DOHH2 (cell line): ENCODE results near the gene ZNF462.

Experiments used
- H3F3A ChIP-seq: fragments of 200-600 bp; sonication (generic), shearing (Covaris generic); 2 replicates; pipeline ENCODE4 v1.6.0; 2016; ENCODE audit warnings: antibody characterized with exemption, mild to moderate bottlenecking; ENCODE audit not compliant: control insufficient read depth, insufficient read depth
- H3K27ac ChIP-seq: fragments of 200-600 bp; sonication (generic); 2 replicates; pipeline ENCODE4 v1.5.1; 2014; ENCODE audit warnings: low read depth, mild to moderate bottlenecking, low read length, moderate library complexity
- H3K27me3 ChIP-seq: fragments of 200-600 bp; sonication (generic); 2 replicates; pipeline ENCODE4 v1.6.1; 2014; ENCODE audit warnings: mild to moderate bottlenecking, low read length, mixed read lengths; ENCODE audit not compliant: control insufficient read depth
- H3K36me3 ChIP-seq: fragments of 200-600 bp; sonication (generic); 2 replicates; pipeline ENCODE4 v1.6.1; 2014; ENCODE audit warnings: mild to moderate bottlenecking, low read length, moderate library complexity, mixed read lengths; ENCODE audit not compliant: control insufficient read depth
- H3K4me1 ChIP-seq: fragments of 200-600 bp; sonication (generic); 2 replicates; pipeline ENCODE4 v1.6.1; 2014; ENCODE audit warnings: mild to moderate bottlenecking, low read length, mixed read lengths; ENCODE audit not compliant: control insufficient read depth
- H3K4me2 ChIP-seq: fragments of 200-600 bp; sonication (generic); 2 replicates; pipeline ENCODE4 v1.6.0; 2014; ENCODE audit warnings: mild to moderate bottlenecking, low read length, moderate library complexity
- H3K4me3 ChIP-seq: fragments of 200-600 bp; sonication (generic); 2 replicates; pipeline ENCODE4 v1.5.1; 2014; ENCODE audit warnings: mild to moderate bottlenecking, low read length, mixed read lengths
- H3K79me2 ChIP-seq: fragments of 200-600 bp; sonication (generic); 2 replicates; pipeline ENCODE4 v1.6.1; 2014; ENCODE audit warnings: mild to moderate bottlenecking, low read length, mixed read lengths; ENCODE audit not compliant: control insufficient read depth
- H3K9me2 ChIP-seq: fragments of 200-600 bp; sonication (generic); replicated peaks from 2 replicates; pipeline ENCODE4 v1.6.1; 2014; ENCODE audit warnings: mild to moderate bottlenecking, low read length, mixed read lengths; ENCODE audit not compliant: control insufficient read depth
- H3K9me3 ChIP-seq: fragments of 200-600 bp; sonication (generic); 2 replicates; pipeline ENCODE4 v1.6.1; 2014; ENCODE audit warnings: antibody characterized with exemption, low read length, mixed read lengths; ENCODE audit not compliant: control insufficient read depth, insufficient read depth
- H4K20me1 ChIP-seq: fragments of 200-600 bp; sonication (generic); 2 replicates; pipeline ENCODE4 v1.6.0; 2014; ENCODE audit warnings: low read depth, mild to moderate bottlenecking, antibody characterized with exemption, low read length, moderate library complexity; ENCODE audit not compliant: control insufficient read depth, insufficient read depth
- CTCF ChIP-seq: fragments of 200-600 bp; sonication (generic); IDR thresholded peaks from one replicate; pipeline ENCODE4 v1.5.1; 2014; ENCODE audit warnings: antibody characterized with exemption, mild to moderate bottlenecking, low read depth, low read length; ENCODE audit not compliant: poor library complexity, severe bottlenecking
- EZH2phosphoT487 ChIP-seq: fragments of 200-600 bp; sonication (generic); IDR thresholded peaks from 2 replicates; pipeline ENCODE4 v1.6.1; 2017; ENCODE audit warnings: borderline replicate concordance, mild to moderate bottlenecking, antibody characterized with exemption, low read length, moderate library complexity, mixed read lengths

The ZNF462 gene

DNA sequence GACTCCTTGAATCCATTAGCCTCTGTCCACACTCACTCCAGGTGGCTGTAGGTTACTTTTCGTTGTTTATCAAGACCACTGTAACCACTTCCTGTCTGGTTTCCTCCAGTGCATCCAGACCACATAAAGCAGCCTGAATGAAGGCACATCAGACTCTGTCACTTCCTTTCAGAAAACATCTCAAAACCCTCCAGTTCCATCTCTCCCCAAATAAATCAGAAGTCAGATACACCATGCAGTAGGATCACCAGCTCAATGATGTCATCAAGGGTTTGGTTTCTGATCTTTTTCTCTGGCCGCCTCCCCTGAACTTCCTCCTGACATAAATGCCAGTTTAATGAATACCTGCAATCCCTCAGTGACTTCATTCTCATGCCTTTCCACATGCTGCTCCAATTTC, 161.2 kb downstream of the ZNF462 start:
- Histone ChIP-seq H4K20me1 (no peaks in the 10 kb centered on the region), H3K4me1 (peaks cover 43% of the 10 kb centered on the region), H3K27ac (peak overlapping the region; percentile 42), H3F3A (0 out of 2 replicates have a peak, but pooled peaks cover 3% of the 10 kb centered on the region), H3K9me3 (no peaks in the 10 kb centered on the region), H3K79me2 (no peaks in the 10 kb centered on the region), H3K36me3 (no peaks in the 10 kb centered on the region), H3K9me2 (no peaks in the 10 kb centered on the region), H3K4me2 (peak overlapping the region; percentile 55), H3K27me3 (no peaks in the 10 kb centered on the region), H3K4me3 (peak overlapping the region; percentile 45)
- no peak for TF ChIP-seq EZH2phosphoT487

- no peaks in the 10 kb centered on the region for H3K79me2 ChIP-seq
- no peak for TF ChIP-seq EZH2phosphoT487
- TF ChIP-seq CTCF, result no peak
- no peaks in the 10 kb centered on the region for H3K36me3 ChIP-seq
- no peaks in the 10 kb centered on the region for H3K9me3 ChIP-seq
- no peak overlapping the region for H3K4me2 ChIP-seq
- no peak overlapping the region for H3K27ac ChIP-seq
- 0 out of 2 replicates have a peak, but pooled peaks cover 3% of the 10 kb centered on the region for H3F3A ChIP-seq
- H3K4me3 ChIP-seq, result no peak overlapping the region
- H3K9me2 ChIP-seq, result no peaks in the 10 kb centered on the region
- H3K4me1 ChIP-seq, result peaks cover 31% of the 10 kb centered on the region
- H4K20me1 ChIP-seq, result no peaks in the 10 kb centered on the region
- no peaks in the 10 kb centered on the region for H3K27me3 ChIP-seq
Measured at GRCh38 chr9:107025260-107026035, 162.5 kb downstream of the ZNF462 start.

DNA sequence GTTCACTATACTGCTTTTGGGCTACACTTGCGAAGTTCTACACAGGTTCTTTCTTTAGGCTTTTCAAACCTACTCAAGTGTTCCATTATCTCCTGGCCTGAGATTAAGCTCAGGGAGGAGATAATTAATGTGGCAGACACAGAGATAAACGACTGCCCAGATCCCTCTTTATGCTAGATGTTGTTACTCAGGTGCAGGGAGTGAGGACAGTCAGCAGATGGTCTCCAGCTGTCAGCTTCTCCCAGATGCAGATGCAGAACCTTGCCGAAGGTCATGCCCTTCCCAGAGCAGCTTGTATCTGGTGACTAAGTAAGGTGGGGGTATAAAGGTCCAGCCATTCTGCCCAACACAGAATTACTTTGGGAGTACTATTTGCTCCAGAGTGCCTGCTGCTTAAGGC, 166.2 kb downstream of the ZNF462 start:
- Histone ChIP-seq H3K9me2 (no peaks in the 10 kb centered on the region), H3K79me2 (no peaks in the 10 kb centered on the region), H3K9me3 (no peaks in the 10 kb centered on the region), H3K36me3 (no peaks in the 10 kb centered on the region), H3K27me3 (no peaks in the 10 kb centered on the region), H3F3A (0 out of 2 replicates have a peak, but pooled peaks cover 3% of the 10 kb centered on the region), H3K4me1 (peaks cover 14% of the 10 kb centered on the region), H3K4me2 (no peak overlapping the region), H3K4me3 (no peak overlapping the region), H3K27ac (no peak overlapping the region), H4K20me1 (no peaks in the 10 kb centered on the region)
- TF ChIP-seq CTCF (no peak), EZH2phosphoT487 (no peak)

- TF ChIP-seq CTCF (no peak), EZH2phosphoT487 (no peak)
- H3K9me2 ChIP-seq, result no peaks in the 10 kb centered on the region
- H3K4me1 ChIP-seq, result no peaks in the 10 kb centered on the region
- H3K9me3 ChIP-seq, result no peaks in the 10 kb centered on the region
- no peaks in the 10 kb centered on the region for H3K79me2 ChIP-seq
- no peaks in the 10 kb centered on the region for H3F3A ChIP-seq
- H4K20me1 ChIP-seq, result no peaks in the 10 kb centered on the region
- H3K27ac ChIP-seq, result no peak overlapping the region
- no peak overlapping the region for H3K4me2 ChIP-seq
- no peaks in the 10 kb centered on the region for H3K27me3 ChIP-seq
- H3K36me3 ChIP-seq, result no peaks in the 10 kb centered on the region
- no peak overlapping the region for H3K4me3 ChIP-seq
Measured at GRCh38 chr9:107033966-107034365, 171.0 kb downstream of the ZNF462 start.
